ENCODE data around the gene PDE1C.
"Not testable (repeated sequence)": the region's sequence is repeated elsewhere in the genome, so short reads cannot be mapped to it uniquely, and the experiment has no call there.

The PDE1C gene

GRCh38 chr7:32025381-32026082 is 44.7 kb downstream of the PDE1C start:
- 88 to 89% methylated on average over 6 of the region's 6 CpGs for WGBS, 2 experiments (ENCODE audit: insufficient coverage in 2 of 2)
- no peaks in the 10 kb centered on the region for H3K9me3 ChIP-seq (ENCODE audit: control insufficient read depth, low read length)
- no peaks in the 10 kb centered on the region for H3K4me1 ChIP-seq (ENCODE audit: control insufficient read depth, insufficient read depth, low read length, poor library complexity, severe bottlenecking)
- no peak overlapping the region for H3K4me3 ChIP-seq (ENCODE audit: extremely low read depth, insufficient read depth, low read length, poor library complexity, severe bottlenecking)
- H3K36me3 ChIP-seq (ENCODE audit: control insufficient read depth, insufficient read depth, low read length) = no peaks in the 10 kb centered on the region
- H3K27ac ChIP-seq (ENCODE audit: low read depth, low read length, severe bottlenecking) = no peak overlapping the region

DNA sequence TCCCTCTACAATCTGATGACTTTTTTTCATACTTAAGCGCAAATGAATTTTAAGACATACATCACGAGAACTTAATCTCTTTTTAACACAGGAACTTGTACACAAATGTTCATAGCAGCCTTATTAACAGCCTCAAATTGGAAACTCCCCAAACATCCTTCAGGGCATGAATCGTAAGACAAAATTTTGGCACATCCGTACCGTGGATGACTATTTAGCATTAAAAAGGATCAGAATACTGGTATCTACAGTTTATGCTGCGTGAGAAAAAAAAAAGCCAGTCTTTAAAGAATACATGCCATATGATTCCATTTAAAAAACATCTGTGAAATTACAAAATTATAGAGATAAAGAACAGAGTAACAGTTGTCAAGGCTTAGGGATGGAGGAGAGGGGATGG is 46.8 kb downstream of the PDE1C start:
- 70 to 87% methylated on average over 2 of the region's 6 CpGs for WGBS, 2 experiments (ENCODE audit: insufficient coverage in 2 of 2)

DNA sequence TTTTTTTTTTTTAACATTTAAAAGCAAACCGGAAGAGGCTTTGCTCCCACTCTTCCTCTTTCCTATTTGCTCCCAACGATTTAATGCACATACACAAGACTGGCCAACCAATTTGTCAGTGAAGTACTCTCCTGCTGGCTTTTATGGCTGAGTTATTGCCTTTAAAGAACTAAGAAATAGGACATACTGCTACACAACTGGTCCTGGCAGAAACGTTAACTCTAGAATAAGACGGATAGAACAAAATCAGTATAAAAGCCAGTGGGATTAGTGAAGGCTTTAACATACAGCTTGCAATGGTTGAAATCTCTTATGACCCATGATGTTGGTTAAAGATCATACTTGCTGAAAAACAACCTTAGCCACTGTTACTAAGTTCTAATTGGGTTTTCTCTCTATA is 47.2 kb downstream of the PDE1C start:
- Histone ChIP-seq H3K9me3 (ENCODE audit: control insufficient read depth, low read length) (no peaks in the 10 kb centered on the region), H3K4me1 (ENCODE audit: control insufficient read depth, insufficient read depth, low read length, poor library complexity, severe bottlenecking) (no peaks in the 10 kb centered on the region), H3K27ac (ENCODE audit: low read depth, low read length, severe bottlenecking) (no peak overlapping the region), H3K36me3 (ENCODE audit: control insufficient read depth, insufficient read depth, low read length) (no peaks in the 10 kb centered on the region), H3K4me3 (ENCODE audit: extremely low read depth, insufficient read depth, low read length, poor library complexity, severe bottlenecking) (no peak overlapping the region)
- 84 to 85% methylated on average over 2 of the region's 4 CpGs for WGBS, 2 experiments (ENCODE audit: insufficient coverage in 2 of 2)

More for the DNA sequence above, 46.8 kb downstream of the PDE1C start:
- Histone ChIP-seq H3K9me3 (ENCODE audit: control insufficient read depth, low read length) (no peaks in the 10 kb centered on the region), H3K4me1 (ENCODE audit: control insufficient read depth, insufficient read depth, low read length, poor library complexity, severe bottlenecking) (no peaks in the 10 kb centered on the region), H3K4me3 (ENCODE audit: extremely low read depth, insufficient read depth, low read length, poor library complexity, severe bottlenecking) (no peak overlapping the region), H3K27ac (ENCODE audit: low read depth, low read length, severe bottlenecking) (no peak overlapping the region), H3K36me3 (ENCODE audit: control insufficient read depth, insufficient read depth, low read length) (no peaks in the 10 kb centered on the region)

GRCh38 chr7:32020551-32021159 is 49.6 kb downstream of the PDE1C start:
- H3K36me3 ChIP-seq (ENCODE audit: control insufficient read depth, insufficient read depth, low read length) = no peaks in the 10 kb centered on the region
- no peak overlapping the region for H3K27ac ChIP-seq (ENCODE audit: low read depth, low read length, severe bottlenecking)
- H3K9me3 ChIP-seq (ENCODE audit: control insufficient read depth, low read length) = no peaks in the 10 kb centered on the region
- 90 to 94% methylated on average over 2 of the region's 2 CpGs for WGBS, 2 experiments (ENCODE audit: insufficient coverage in 2 of 2)
- no peaks in the 10 kb centered on the region for H3K4me1 ChIP-seq (ENCODE audit: control insufficient read depth, insufficient read depth, low read length, poor library complexity, severe bottlenecking)
- H3K4me3 ChIP-seq (ENCODE audit: extremely low read depth, insufficient read depth, low read length, poor library complexity, severe bottlenecking) = no peak overlapping the region

GRCh38 chr7:32018845-32019578 is 51.2 kb downstream of the PDE1C start:
- H3K4me1 ChIP-seq (ENCODE audit: control insufficient read depth, insufficient read depth, low read length, poor library complexity, severe bottlenecking) = no peaks in the 10 kb centered on the region
- H3K36me3 ChIP-seq (ENCODE audit: control insufficient read depth, insufficient read depth, low read length) = no peaks in the 10 kb centered on the region
- H3K9me3 ChIP-seq (ENCODE audit: control insufficient read depth, low read length) = no peaks in the 10 kb centered on the region
- H3K27ac ChIP-seq (ENCODE audit: low read depth, low read length, severe bottlenecking) = no peak overlapping the region
- 90 to 100% methylated on average over 1 of the region's 2 CpGs for WGBS, 2 experiments (ENCODE audit: insufficient coverage in 2 of 2)
- no peak overlapping the region for H3K4me3 ChIP-seq (ENCODE audit: extremely low read depth, insufficient read depth, low read length, poor library complexity, severe bottlenecking)

GRCh38 chr7:32015133-32015532 is 55.1 kb downstream of the PDE1C start:
- 79% methylated on average over 2 of the region's 2 CpGs; no CpG with 5 or more reads in 1 of the 2 experiments for WGBS, 2 experiments (ENCODE audit: insufficient coverage in 2 of 2)
- peaks cover 10% of the 10 kb centered on the region for H3K9me3 ChIP-seq (ENCODE audit: control insufficient read depth, low read length)
- no peaks in the 10 kb centered on the region for H3K4me1 ChIP-seq (ENCODE audit: control insufficient read depth, insufficient read depth, low read length, poor library complexity, severe bottlenecking)
- no peaks in the 10 kb centered on the region for H3K36me3 ChIP-seq (ENCODE audit: control insufficient read depth, insufficient read depth, low read length)
- no peak overlapping the region for H3K27ac ChIP-seq (ENCODE audit: low read depth, low read length, severe bottlenecking)
- H3K4me3 ChIP-seq (ENCODE audit: extremely low read depth, insufficient read depth, low read length, poor library complexity, severe bottlenecking) = no peak overlapping the region

- H3K4me3 ChIP-seq (ENCODE audit: extremely low read depth, insufficient read depth, low read length, poor library complexity, severe bottlenecking); H3K27ac ChIP-seq (ENCODE audit: low read depth, low read length, severe bottlenecking); H3K4me1 ChIP-seq (ENCODE audit: control insufficient read depth, insufficient read depth, low read length, poor library complexity, severe bottlenecking); H3K36me3 ChIP-seq (ENCODE audit: control insufficient read depth, insufficient read depth, low read length): not testable (repeated sequence)
- WGBS, 2 experiments (ENCODE audit: insufficient coverage in 2 of 2) = 35 to 57% methylated on average over 1 to 2 of the region's 2 CpGs
- H3K9me3 ChIP-seq (ENCODE audit: control insufficient read depth, low read length) = peaks cover 10% of the 10 kb centered on the region
Observed at GRCh38 chr7:32013471-32013870, 56.7 kb downstream of the PDE1C start.

DNA sequence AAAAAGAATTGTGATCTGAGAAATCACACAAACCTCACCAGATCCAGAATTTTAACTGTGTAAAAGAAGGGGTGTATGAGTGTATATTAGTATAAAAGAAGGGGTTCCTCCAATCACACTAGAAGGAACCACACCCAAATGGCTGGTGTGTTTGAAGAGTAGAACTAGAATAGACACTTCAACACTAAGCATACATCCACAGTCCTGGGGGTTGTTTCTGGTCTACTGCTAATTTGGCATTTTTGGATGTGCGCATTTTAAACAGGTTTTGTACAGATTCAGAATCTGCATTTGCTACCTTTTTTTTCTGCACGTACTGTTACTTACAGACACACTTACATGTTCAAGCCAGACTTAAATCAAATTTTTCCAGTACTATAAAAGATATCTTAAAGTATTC is 64.6 kb downstream of the PDE1C start:
- Histone ChIP-seq H3K36me3 (ENCODE audit: control insufficient read depth, insufficient read depth, low read length) (no peaks in the 10 kb centered on the region), H3K4me1 (ENCODE audit: control insufficient read depth, insufficient read depth, low read length, poor library complexity, severe bottlenecking) (no peaks in the 10 kb centered on the region), H3K27ac (ENCODE audit: low read depth, low read length, severe bottlenecking) (no peak overlapping the region), H3K4me3 (ENCODE audit: extremely low read depth, insufficient read depth, low read length, poor library complexity, severe bottlenecking) (no peak overlapping the region), H3K9me3 (ENCODE audit: control insufficient read depth, low read length) (no peaks in the 10 kb centered on the region)
- 100% methylated on average over 1 of the region's 2 CpGs for WGBS, 2 experiments (ENCODE audit: insufficient coverage in 2 of 2)

DNA sequence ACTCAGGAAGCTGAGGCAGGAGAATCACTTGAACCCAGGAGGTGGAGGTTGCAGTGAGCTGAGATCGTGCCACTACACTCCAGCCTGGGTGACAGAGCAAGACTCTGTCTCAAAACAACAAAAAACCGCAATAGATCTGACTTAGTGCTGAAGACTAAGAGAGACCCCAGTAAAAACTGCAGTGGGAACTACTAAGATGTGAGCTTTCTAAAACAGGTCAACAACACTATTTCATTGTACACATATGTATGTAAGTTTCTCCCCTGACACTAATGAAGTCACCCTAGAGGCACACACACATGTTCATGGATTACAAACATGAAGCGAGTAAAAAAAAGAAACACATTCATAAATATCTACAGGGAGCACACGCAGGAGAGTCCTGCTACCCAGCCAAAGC is 68.3 kb downstream of the PDE1C start:
- Histone ChIP-seq H3K27ac (ENCODE audit: low read depth, low read length, severe bottlenecking) (no peak overlapping the region), H3K9me3 (ENCODE audit: control insufficient read depth, low read length) (no peaks in the 10 kb centered on the region), H3K36me3 (ENCODE audit: control insufficient read depth, insufficient read depth, low read length) (no peaks in the 10 kb centered on the region), H3K4me1 (ENCODE audit: control insufficient read depth, insufficient read depth, low read length, poor library complexity, severe bottlenecking) (peaks cover 3% of the 10 kb centered on the region), H3K4me3 (ENCODE audit: extremely low read depth, insufficient read depth, low read length, poor library complexity, severe bottlenecking) (no peak overlapping the region)
- WGBS, 2 experiments (ENCODE audit: insufficient coverage in 2 of 2) = 56 to 92% methylated on average over 1 to 4 of the region's 4 CpGs

DNA sequence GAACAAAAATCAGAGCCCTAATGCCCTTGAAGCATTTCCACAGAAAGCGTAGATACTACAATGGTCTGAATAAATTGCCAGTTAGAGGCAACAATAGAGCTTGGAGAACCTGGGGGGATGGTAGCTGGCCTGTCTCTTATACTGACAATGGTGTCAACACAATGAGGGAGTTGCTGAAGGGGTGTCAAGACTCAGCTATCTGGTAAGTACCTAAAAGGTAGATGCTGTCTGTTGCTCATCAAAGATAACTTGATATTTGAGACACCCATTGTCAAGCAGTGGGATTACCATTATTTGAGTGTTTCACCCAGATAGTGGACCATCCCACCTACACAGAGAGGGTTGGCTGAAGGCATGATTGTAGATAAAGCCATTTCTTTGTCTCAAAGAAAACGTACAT is 72.8 kb downstream of the PDE1C start:
- 83 to 100% methylated on average over 1 of the region's 2 CpGs for WGBS, 2 experiments (ENCODE audit: insufficient coverage in 2 of 2)
- peaks cover 3% of the 10 kb centered on the region for H3K4me1 ChIP-seq (ENCODE audit: control insufficient read depth, insufficient read depth, low read length, poor library complexity, severe bottlenecking)

GRCh38 chr7:31995134-31995533 is 75.1 kb downstream of the PDE1C start:
- peaks cover 3% of the 10 kb centered on the region for H3K4me1 ChIP-seq (ENCODE audit: control insufficient read depth, insufficient read depth, low read length, poor library complexity, severe bottlenecking)
- 70 to 87% methylated on average over 2 of the region's 2 CpGs for WGBS, 2 experiments (ENCODE audit: insufficient coverage in 2 of 2)
- H3K4me3 ChIP-seq (ENCODE audit: extremely low read depth, insufficient read depth, low read length, poor library complexity, severe bottlenecking) = no peak overlapping the region
- no peaks in the 10 kb centered on the region for H3K36me3 ChIP-seq (ENCODE audit: control insufficient read depth, insufficient read depth, low read length)
- H3K27ac ChIP-seq (ENCODE audit: low read depth, low read length, severe bottlenecking) = no peak overlapping the region
- no peaks in the 10 kb centered on the region for H3K9me3 ChIP-seq (ENCODE audit: control insufficient read depth, low read length)

More for the DNA sequence above, 72.8 kb downstream of the PDE1C start:
- Histone ChIP-seq H3K27ac (ENCODE audit: low read depth, low read length, severe bottlenecking) (no peak overlapping the region), H3K36me3 (ENCODE audit: control insufficient read depth, insufficient read depth, low read length) (no peaks in the 10 kb centered on the region), H3K9me3 (ENCODE audit: control insufficient read depth, low read length) (no peaks in the 10 kb centered on the region), H3K4me3 (ENCODE audit: extremely low read depth, insufficient read depth, low read length, poor library complexity, severe bottlenecking) (no peak overlapping the region)

All from mesodermal cell (in vitro differentiated cells).